Suppressor macrophage treated with lipopolysaccharide for 4 hours (primary cell): ENCODE data around the gene PLPPR4.

Source experiments
- DNase-seq: peaks from one replicate; pipeline ENCODE4 v3.0.0-alpha.2; 2020

The PLPPR4 gene

GRCh38 chr1:99352821-99353220, 88.5 kb downstream of the PLPPR4 start:
- no peak for DNase-seq

- no peak for DNase-seq
Observed at GRCh38 chr1:99358770-99359169, 94.5 kb downstream of the PLPPR4 start.
